ENCODE results near the gene P2RX3. TPM values are rescaled to one million over a fixed set of nuclear protein-coding genes. Genes with fewer than 3 reads are reported as not detected.
"Not testable (repeated sequence)": the region's sequence is repeated elsewhere in the genome, so short reads cannot be mapped to it uniquely, and the experiment has no call there.

Gene P2RX3
- polyA plus RNA-seq, 3 donors: 0.02 TPM; not detected in 2

GRCh38 chr11:57403003-57403801 is 65.0 kb downstream of the P2RX3 start:
- not testable (repeated sequence) for H3K27ac ChIP-seq (ENCODE audit: low read depth, low read length)
- 84 to 87% (median 86%) methylated on average over 6 of the region's 6 CpGs for WGBS, 3 donors

- 65 to 78% (median 68%) methylated on average over 2 of the region's 2 CpGs for WGBS, 3 donors
- H3K27ac ChIP-seq (ENCODE audit: low read depth, low read length): no peak overlapping the region
Measured at GRCh38 chr11:57403802-57404147, 65.6 kb downstream of the P2RX3 start.

GRCh38 chr11:57405271-57405860 is 67.2 kb downstream of the P2RX3 start:
- WGBS, 3 donors: 77 to 89% (median 79%) methylated on average over 4 of the region's 4 CpGs
- no peak overlapping the region for H3K27ac ChIP-seq (ENCODE audit: low read depth, low read length)

- no peak overlapping the region for H3K27ac ChIP-seq (ENCODE audit: low read depth, low read length)
- 29 to 72% (median 39%) methylated on average over 4 of the region's 4 CpGs for WGBS, 3 donors
Measured at GRCh38 chr11:57406337-57406904, 68.3 kb downstream of the P2RX3 start.

GRCh38 chr11:57407010-57407920 is 69.1 kb downstream of the P2RX3 start:
- 65 to 80% (median 74%) methylated on average over 9 of the region's 9 CpGs for WGBS, 3 donors
- no peak overlapping the region for H3K27ac ChIP-seq (ENCODE audit: low read depth, low read length)

GRCh38 chr11:57407941-57408475 is 69.9 kb downstream of the P2RX3 start:
- H3K27ac ChIP-seq (ENCODE audit: low read depth, low read length): no peak overlapping the region
- WGBS, 3 donors: 93 to 95% (median 94%) methylated on average over 8 of the region's 8 CpGs

- 61 to 65% (median 62%) methylated on average over 2 of the region's 2 CpGs for WGBS, 3 donors
- no peak overlapping the region for H3K27ac ChIP-seq (ENCODE audit: low read depth, low read length)
Measured at GRCh38 chr11:57408771-57409170, 70.6 kb downstream of the P2RX3 start.

GRCh38 chr11:57409321-57410100 is 71.4 kb downstream of the P2RX3 start:
- no peak overlapping the region for H3K27ac ChIP-seq (ENCODE audit: low read depth, low read length)
- WGBS, 3 donors: 85 to 92% (median 88%) methylated on average over 18 of the region's 18 CpGs

- no peak overlapping the region for H3K27ac ChIP-seq (ENCODE audit: low read depth, low read length)
Measured at GRCh38 chr11:57410287-57410686, 72.1 kb downstream of the P2RX3 start.

- no peak overlapping the region for H3K27ac ChIP-seq (ENCODE audit: low read depth, low read length)
- WGBS, 3 donors: 86 to 91% (median 91%) methylated on average over 4 of the region's 4 CpGs
Measured at GRCh38 chr11:57413681-57414080, 75.5 kb downstream of the P2RX3 start.

- H3K27ac ChIP-seq (ENCODE audit: low read depth, low read length): no peak overlapping the region
- WGBS, 3 donors: 95 to 98% (median 96%) methylated on average over 11 of the region's 11 CpGs
Measured at GRCh38 chr11:57414612-57415212, 76.6 kb downstream of the P2RX3 start.

- 76 to 88% (median 86%) methylated on average over 3 of the region's 3 CpGs for WGBS, 3 donors
Measured at GRCh38 chr11:57416436-57416835, 78.3 kb downstream of the P2RX3 start.

GRCh38 chr11:57417056-57417455 is 78.9 kb downstream of the P2RX3 start:
- H3K27ac ChIP-seq (ENCODE audit: low read depth, low read length): no peak overlapping the region
- WGBS, 3 donors: 66 to 88% (median 72%) methylated on average over 4 of the region's 4 CpGs

More at GRCh38 chr11:57416436-57416835, 78.3 kb downstream of the P2RX3 start:
- H3K27ac ChIP-seq (ENCODE audit: low read depth, low read length): no peak overlapping the region

GRCh38 chr11:57418131-57418530 is 80.0 kb downstream of the P2RX3 start:
- H3K27ac ChIP-seq (ENCODE audit: low read depth, low read length): no peak overlapping the region

- whole genome bisulfite sequencing, 3 donors: 84 to 92% (median 86%) methylated on average over 3 of the region's 3 CpGs
- no peak overlapping the region for H3K27ac ChIP-seq (ENCODE audit: low read depth, low read length)
Measured at GRCh38 chr11:57419146-57419545, 81.0 kb downstream of the P2RX3 start.

GRCh38 chr11:57421066-57421465 is 82.9 kb downstream of the P2RX3 start:
- no peak overlapping the region for H3K27ac ChIP-seq (ENCODE audit: low read depth, low read length)
- 89 to 95% (median 94%) methylated on average over 4 of the region's 4 CpGs for WGBS, 3 donors

- H3K27ac ChIP-seq (ENCODE audit: low read depth, low read length): no peak overlapping the region
Measured at GRCh38 chr11:57421805-57422204, 83.7 kb downstream of the P2RX3 start.

Measured in adipose tissue (tissue), 3 donors.